Measurements from ENCODE around the gene TPM3. TPM values are rescaled to one million over a fixed set of nuclear protein-coding genes. Genes with fewer than 3 reads are reported as not detected.

TPM3 gene
- total and polyA plus RNA-seq, 12 donors, result 104 to 465 (median 269) TPM

DNA sequence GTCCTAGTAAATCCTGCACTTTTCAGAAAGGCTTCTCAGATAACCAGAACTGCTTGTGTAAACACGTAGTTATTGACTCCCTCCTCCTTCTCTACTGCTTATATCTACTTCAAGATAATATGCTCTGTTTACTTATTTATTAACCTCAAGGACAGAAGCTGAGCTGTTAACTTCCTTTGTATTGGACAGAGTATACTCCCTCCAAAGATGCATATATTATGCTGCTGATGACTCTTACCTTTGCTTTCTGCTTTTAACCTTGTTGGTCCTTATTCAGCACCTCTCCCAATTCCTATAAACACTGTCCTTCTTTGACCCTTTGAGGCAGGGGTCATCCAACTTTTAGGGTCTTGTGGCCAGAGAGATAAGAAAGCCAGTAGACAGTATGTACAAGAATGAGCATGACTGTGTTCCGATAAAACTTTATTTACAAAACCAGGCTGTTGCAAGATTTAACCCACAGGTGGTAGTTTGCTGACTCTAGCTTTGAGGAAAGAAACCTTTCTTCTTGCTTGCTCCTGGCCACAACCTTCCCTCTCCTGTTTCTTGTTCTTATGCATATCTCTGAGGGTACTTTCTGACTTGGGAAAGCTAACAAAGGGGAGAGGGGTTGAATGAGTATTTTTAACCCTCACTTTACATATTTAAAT, 4.9 kb downstream of the TPM3 start:
- H3K9me3 ChIP-seq (replicated peaks in 1 of 3), result no peaks in the 10 kb centered on the region
- TF ChIP-seq, protein P1, sequence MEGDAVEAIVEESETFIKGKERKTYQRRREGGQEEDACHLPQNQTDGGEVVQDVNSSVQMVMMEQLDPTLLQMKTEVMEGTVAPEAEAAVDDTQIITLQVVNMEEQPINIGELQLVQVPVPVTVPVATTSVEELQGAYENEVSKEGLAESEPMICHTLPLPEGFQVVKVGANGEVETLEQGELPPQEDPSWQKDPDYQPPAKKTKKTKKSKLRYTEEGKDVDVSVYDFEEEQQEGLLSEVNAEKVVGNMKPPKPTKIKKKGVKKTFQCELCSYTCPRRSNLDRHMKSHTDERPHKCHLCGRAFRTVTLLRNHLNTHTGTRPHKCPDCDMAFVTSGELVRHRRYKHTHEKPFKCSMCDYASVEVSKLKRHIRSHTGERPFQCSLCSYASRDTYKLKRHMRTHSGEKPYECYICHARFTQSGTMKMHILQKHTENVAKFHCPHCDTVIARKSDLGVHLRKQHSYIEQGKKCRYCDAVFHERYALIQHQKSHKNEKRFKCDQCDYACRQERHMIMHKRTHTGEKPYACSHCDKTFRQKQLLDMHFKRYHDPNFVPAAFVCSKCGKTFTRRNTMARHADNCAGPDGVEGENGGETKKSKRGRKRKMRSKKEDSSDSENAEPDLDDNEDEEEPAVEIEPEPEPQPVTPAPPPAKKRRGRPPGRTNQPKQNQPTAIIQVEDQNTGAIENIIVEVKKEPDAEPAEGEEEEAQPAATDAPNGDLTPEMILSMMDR (IDR thresholded peaks at IDR 0.05), result no peak
- TF ChIP-seq POLR2A (IDR thresholded peaks at IDR 0.05), result no peak
- no peaks in the 10 kb centered on the region for H3K27me3 ChIP-seq
- peaks cover 6 to 7% of the 10 kb centered on the region in 2 donors for H3K4me1 ChIP-seq (replicated peaks in 1 of 2)
- no peaks in the 10 kb centered on the region for H3K36me3 ChIP-seq (replicated peaks in 1 of 2)
- no peak overlapping the region for H3K4me3 ChIP-seq
- WGBS, 4 donors, result 43 to 48% (median 45%) methylated on average over 2 of the region's 2 CpGs
- no peak for DNase-seq
- H3K27ac ChIP-seq, result no peak overlapping the region
- intact Hi-C loops (cut with DNase I), result no loop called here

DNA sequence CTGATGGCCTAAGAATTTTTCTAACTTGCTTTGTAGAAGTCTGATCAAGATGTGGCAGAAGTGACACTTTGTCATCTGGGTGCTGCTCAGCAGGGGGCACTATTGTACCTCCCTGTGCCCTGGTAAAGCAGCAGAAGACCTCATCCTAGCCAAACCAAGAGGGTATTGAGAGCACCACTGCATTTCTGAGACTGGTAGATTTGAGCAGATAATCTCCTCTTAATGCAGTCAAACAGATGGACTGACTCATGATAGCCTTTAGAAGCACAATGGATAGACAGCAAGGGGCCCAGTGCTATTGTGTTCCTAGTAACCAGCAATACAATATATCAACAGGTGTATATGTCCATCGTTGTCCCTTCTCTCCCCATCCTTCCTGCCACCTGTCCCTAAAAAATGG, 5.7 kb downstream of the TPM3 start:
- Histone ChIP-seq H3K27ac (no peak overlapping the region), H3K4me3 (no peak overlapping the region), H3K4me1 (replicated peaks in 1 of 2) (peaks cover 11 to 15% of the 10 kb centered on the region in 2 donors), H3K27me3 (no peaks in the 10 kb centered on the region), H3K9me3 (replicated peaks in 1 of 3) (no peaks in the 10 kb centered on the region), H3K36me3 (replicated peaks in 1 of 2) (no peaks in the 10 kb centered on the region)
- no peak for TF ChIP-seq POLR2A (IDR thresholded peaks at IDR 0.05)
- TF ChIP-seq, protein P1 (IDR thresholded peaks at IDR 0.05), result peak in 5 of 6 experiments; percentile 27 to 44 (median 43)
- DNase-seq, result peak in 6 of 7 donors; percentile 38 to 73 (median 54)
- WGBS, 4 donors, result 53 to 71% (median 68%) methylated on average over 1 of the region's 1 CpG
- intact Hi-C loops (cut with DNase I), result no loop called here

DNA sequence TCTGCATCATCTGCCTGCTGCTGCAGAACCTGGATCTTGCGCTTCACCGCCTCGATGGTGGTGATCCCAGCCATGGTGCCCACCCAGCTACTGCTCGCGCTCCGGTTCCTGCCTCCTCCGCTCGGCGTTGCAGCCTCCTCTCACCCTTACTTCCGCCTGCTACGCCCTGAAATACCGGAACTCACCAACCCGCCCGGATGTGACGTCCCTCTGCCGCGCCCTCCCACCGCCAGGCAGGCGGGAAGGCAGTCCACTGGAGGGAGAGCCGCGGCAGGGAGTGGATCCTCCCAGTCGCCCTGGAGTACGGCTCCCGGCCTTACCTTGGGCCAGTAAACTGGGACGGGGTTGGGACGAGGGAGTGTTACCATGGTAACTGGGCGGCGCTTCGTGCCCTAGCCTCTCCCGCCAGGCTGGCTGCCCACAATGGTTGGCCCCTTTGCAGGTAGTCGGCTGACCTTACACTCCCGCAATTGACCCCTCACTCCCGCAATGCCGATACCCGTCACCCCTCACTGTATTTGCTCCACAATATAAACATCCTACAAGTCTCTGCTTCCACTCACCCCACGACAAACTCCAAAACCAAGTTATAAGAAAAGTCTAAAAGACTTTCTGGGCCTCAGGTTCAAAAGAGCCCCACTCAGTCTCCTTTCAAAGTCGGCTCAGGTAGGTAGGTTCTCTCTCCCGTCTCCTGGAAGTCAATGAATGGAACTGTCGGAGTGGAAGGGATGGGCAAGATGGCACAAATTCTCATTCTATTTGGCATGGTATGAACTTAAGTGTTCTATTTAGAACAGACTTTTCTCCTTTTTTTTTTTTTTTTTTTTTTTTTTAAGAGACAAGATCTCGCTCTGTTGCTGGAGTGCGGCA, 8.6 kb downstream of the TPM3 start:
- Histone ChIP-seq H3K27me3 (no peaks in the 10 kb centered on the region), H3K4me3 (peak overlapping the region; percentile 79 to 92 (median 88)), H3K27ac (peak overlapping the region; percentile 91 to 98 (median 92)), H3K9me3 (replicated peaks in 1 of 3) (no peaks in the 10 kb centered on the region), H3K4me1 (replicated peaks in 1 of 2) (peaks cover 40 to 44% of the 10 kb centered on the region in 2 donors), H3K36me3 (replicated peaks in 1 of 2) (no peaks in the 10 kb centered on the region)
- TF ChIP-seq POLR2A (IDR thresholded peaks at IDR 0.05), result peak; percentile 98 to 100
- TF ChIP-seq, protein P1 (IDR thresholded peaks at IDR 0.05), result peak in 4 of 6 experiments; percentile 9 to 43 (median 28)
- DNase-seq, result peak; percentile 96 to 99 (median 98)
- intact Hi-C loops (cut with DNase I), result no loop called here
- 5 to 13% (median 7%) methylated on average over 19 to 41 of the region's 41 CpGs for WGBS, 4 donors

DNA sequence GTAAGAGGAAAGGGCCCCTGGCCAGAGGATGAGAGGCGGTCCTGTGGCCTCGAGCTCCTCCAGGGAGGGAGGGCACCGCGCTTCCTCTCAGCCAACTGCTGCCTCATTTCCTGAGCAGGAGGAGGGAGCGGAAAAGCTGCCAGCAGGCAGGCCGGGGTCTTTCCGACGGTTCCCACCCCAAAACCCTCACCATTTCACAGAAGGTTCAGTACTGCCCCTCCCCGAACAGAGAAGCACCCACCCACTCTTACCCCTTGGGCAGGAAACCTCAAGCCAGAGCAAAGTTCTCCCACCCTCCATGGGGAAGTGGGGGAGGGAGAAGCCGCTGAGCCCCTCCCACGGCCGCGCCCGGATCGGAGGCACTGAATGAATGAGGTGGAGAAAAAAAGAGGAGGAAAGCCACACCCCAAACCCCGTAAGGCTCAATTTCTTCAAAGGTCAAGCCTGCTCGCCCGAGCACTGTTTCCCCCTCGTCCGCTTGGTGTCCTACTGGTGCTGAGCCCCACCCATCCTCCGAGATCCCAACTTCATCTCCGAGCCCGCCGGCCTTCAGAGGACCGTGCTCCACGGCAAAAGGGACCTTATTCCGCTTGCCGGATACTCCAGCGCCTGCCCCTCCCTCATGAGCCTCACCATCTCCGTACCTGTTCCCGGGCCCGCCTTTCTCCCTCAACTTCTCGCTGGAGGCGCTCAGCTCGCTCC, 9.4 kb downstream of the TPM3 start:
- Histone ChIP-seq H3K27me3 (no peaks in the 10 kb centered on the region), H3K4me3 (peak overlapping the region; percentile 79 to 92 (median 88)), H3K9me3 (replicated peaks in 1 of 3) (no peaks in the 10 kb centered on the region), H3K36me3 (replicated peaks in 1 of 2) (no peaks in the 10 kb centered on the region), H3K27ac (peak overlapping the region; percentile 91 to 98 (median 92)), H3K4me1 (replicated peaks in 1 of 2) (peaks cover 48 to 51% of the 10 kb centered on the region in 2 donors)
- intact Hi-C loops (cut with DNase I), result no loop called here
- TF ChIP-seq, protein P1 (IDR thresholded peaks at IDR 0.05), result peak in 1 of 6 experiments; percentile 4
- TF ChIP-seq POLR2A (IDR thresholded peaks at IDR 0.05), result peak in 1 of 2 donors; percentile 63
- DNase-seq, result peak; percentile 74 to 89 (median 87)
- 0 to 1% (median 0%) methylated on average over 22 to 35 of the region's 35 CpGs for WGBS, 4 donors

All from adrenal gland (tissue), 12 donors.